ENCODE measurements around the gene OPCML. TPM values are rescaled to one million over a fixed set of nuclear protein-coding genes. Genes with fewer than 3 reads are reported as not detected.

Gene OPCML
- total RNA-seq, 1 experiment from 2014 or later = 0.94 TPM

DNA sequence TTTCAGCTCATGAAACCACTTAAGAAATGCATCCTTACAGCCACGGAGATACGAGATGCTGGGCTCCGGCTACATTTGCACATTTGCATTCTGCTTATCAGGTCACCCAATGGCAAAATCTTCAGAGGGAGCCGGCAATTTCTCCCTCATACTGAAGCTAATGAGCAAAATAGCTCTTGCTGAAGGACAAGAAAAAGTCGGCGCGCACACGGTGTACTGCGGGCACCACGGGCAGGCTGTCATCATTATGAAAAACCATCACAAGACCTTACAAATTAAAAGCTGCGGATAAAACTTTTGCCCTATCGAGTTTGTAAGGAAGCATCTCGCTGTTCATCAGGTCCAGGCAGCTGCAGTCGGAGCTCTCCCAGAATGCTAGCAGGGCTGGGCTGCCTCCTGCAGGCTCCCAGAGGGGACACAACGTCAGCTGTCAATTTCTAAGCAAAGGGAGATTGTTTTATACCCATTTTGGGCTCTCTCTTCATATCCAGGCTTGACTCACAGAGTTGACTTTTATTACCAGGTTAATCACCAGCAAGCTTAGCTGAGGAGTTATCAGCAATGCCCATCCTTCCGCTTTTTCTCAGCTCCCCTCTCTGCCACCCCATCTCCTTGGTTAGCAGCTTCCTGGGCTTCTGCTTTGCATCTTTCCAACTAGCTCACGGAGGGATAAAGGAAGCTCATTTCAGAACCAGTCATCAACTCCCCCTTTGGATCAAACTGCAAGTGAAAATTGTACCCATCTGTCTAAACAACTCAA, 375.1 kb downstream of the OPCML start:
- H3K4ac ChIP-seq (ENCODE audit: low read depth, low read length) = no peak overlapping the region
- H3K4me2 ChIP-seq (ENCODE audit: insufficient read depth, insufficient read length, low read length) = no peak overlapping the region
- no peaks in the 10 kb centered on the region for H3K23me2 ChIP-seq (ENCODE audit: insufficient read length, low read depth, low read length, poor library complexity, severe bottlenecking)
- H3K9me3 ChIP-seq (ENCODE audit: control insufficient read depth, low read depth, low read length) = no peaks in the 10 kb centered on the region
- H4K20me1 ChIP-seq (ENCODE audit: control insufficient read depth, insufficient read depth, insufficient read length) = no peaks in the 10 kb centered on the region
- H2AFZ ChIP-seq (ENCODE audit: low read length) = no peak overlapping the region
- no peak overlapping the region for H3K4me3 Mint-ChIP-seq
- no peak overlapping the region for H3K23ac ChIP-seq (ENCODE audit: insufficient read length, low read depth, low read length)
- H3T11ph ChIP-seq (ENCODE audit: low read length) = no peak overlapping the region
- H4K8ac ChIP-seq (replicated peaks; ENCODE audit: insufficient read length, low read depth, low read length) = no peak overlapping the region
- H3K79me1 ChIP-seq (ENCODE audit: insufficient read depth, low read depth, low read length, poor library complexity, severe bottlenecking) = no peaks in the 10 kb centered on the region
- H2BK20ac ChIP-seq (ENCODE audit: low read depth, low read length, poor library complexity, severe bottlenecking) = no peak overlapping the region
- H2BK120ac ChIP-seq (ENCODE audit: low read depth, low read length, poor library complexity, severe bottlenecking) = no peak overlapping the region
- H4K91ac ChIP-seq (ENCODE audit: insufficient read length, low read depth, low read length) = no peak overlapping the region
- H3K27ac Mint-ChIP-seq = no peak overlapping the region
- no peak overlapping the region for H3K9ac ChIP-seq (ENCODE audit: extremely low read depth, insufficient read length, low read length)
- peaks cover 15 to 16% of the 10 kb centered on the region in 2 experiments for H3K4me1 Mint-ChIP-seq
- no peak overlapping the region for H3K56ac ChIP-seq (ENCODE audit: insufficient read length, low read depth, low read length)
- no peak overlapping the region for H2BK12ac ChIP-seq (ENCODE audit: insufficient read length, low read depth, low read length)
- no peak overlapping the region for H3K14ac ChIP-seq (ENCODE audit: insufficient read depth, low read length)
- no peak overlapping the region for H3K18ac ChIP-seq (ENCODE audit: insufficient read length, low read depth, low read length)
- H2BK5ac ChIP-seq (ENCODE audit: insufficient read length, low read length) = no peak overlapping the region
- H3K4me1 ChIP-seq (ENCODE audit: insufficient read depth, low read length) = no peaks in the 10 kb centered on the region
- peaks cover 7% of the 10 kb centered on the region for H3K27me3 Mint-ChIP-seq (ENCODE audit: low read depth)
- H3K27ac ChIP-seq (ENCODE audit: insufficient read length, low read depth, low read length) = no peak overlapping the region
- H4K5ac ChIP-seq (ENCODE audit: insufficient read length, low read depth, low read length) = no peak overlapping the region
- no CpG with 5 or more reads among the region's 17 CpGs for WGBS (ENCODE audit: extremely low coverage, insufficient read length, low lambda C conversion rate)
- no peak overlapping the region for H2BK15ac ChIP-seq (ENCODE audit: low read depth, low read length)
- H3K27me3 ChIP-seq (ENCODE audit: insufficient read depth, low read length) = no peaks in the 10 kb centered on the region
- no peaks in the 10 kb centered on the region; the same call in 1 of the 2 replicates for H3K79me2 ChIP-seq (ENCODE audit: insufficient read depth, low read length)
- TF ChIP-seq CTCF (conservative IDR thresholded peaks at IDR 0.05) = peak; percentile 75
- DNase-seq = peak; percentile 72
- no peaks in the 10 kb centered on the region for H3K36me3 Mint-ChIP-seq (ENCODE audit: insufficient read depth in 1 of 3, low read depth in 3 of 3)
- no peak overlapping the region for H2AK5ac ChIP-seq (ENCODE audit: insufficient read length, low read length)
- no peaks in the 10 kb centered on the region for H3K9me3 Mint-ChIP-seq

Measured in H9 (cell line).